Measurements from ENCODE around the gene NCKAP5L.
"Not testable (repeated sequence)": the region's sequence is repeated elsewhere in the genome, so short reads cannot be mapped to it uniquely, and the experiment has no call there.

The NCKAP5L gene

GRCh38 chr12:49865782-49866135 is 37.5 kb upstream of the NCKAP5L start:
- no peak for DNase-seq (ENCODE audit: low spot score)

- DNase-seq (ENCODE audit: low spot score), result no peak
Observed at GRCh38 chr12:49865109-49865781, 37.0 kb upstream of the NCKAP5L start.

DNA sequence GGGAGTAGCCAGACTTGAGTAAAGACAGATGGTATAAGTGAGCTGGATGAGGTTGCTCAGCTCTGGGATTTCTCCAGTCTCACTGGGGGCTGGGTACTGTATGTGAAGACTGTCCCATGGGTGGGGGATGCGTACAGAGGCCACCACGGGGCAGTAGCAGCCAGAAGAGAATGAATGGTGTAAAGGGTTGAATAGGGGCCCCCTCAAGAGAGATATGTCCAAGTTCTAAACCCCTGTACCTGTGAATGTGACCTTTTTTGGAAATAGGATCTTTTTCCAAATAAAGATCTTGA is 36.5 kb upstream of the NCKAP5L start:
- DNase-seq (ENCODE audit: low spot score), result no peak

DNA sequence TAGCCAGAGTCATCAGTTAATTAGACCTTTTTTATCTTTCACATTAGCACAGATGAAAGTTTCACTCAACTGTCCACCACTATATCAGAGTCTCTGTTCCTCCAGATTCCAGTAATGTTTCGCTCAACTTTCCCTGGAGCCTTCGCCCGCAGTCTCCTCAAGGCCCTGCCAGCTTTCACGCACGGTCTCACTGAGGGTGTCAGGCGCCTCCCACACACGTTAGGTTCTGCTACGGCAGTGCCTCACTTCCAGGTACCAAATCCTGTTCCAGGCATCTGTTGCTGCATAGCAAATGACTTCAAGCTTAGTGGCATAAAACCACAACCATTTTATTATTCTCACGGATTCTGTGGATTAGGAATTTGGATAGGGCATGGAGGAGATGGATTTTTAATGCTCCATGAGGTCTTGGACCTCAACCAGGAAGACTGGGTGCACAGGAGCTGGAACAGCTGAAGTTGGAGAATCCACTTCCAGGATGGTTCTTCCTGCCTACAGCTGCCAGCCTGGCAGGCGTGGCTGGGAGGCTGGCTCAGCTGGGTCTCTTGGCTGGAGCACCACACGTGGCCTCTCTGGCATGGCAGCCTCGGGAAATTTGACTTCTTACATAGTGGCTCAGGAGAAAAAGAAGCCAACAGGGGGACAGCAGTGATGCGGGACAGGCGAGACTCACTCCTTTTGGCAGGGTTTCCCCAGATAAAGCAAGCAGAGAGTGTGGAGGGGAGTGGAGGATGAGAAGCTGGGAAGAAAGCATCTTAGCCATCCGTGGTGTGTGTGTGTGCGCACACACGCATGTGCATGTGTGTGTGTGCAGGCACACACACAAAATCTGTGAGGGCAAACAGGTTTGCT is 36.0 kb upstream of the NCKAP5L start:
- no peak for DNase-seq (ENCODE audit: low spot score)

- DNase-seq (ENCODE audit: low spot score), result not testable (repeated sequence)
Observed at GRCh38 chr12:49860921-49861320, 32.7 kb upstream of the NCKAP5L start.

DNA sequence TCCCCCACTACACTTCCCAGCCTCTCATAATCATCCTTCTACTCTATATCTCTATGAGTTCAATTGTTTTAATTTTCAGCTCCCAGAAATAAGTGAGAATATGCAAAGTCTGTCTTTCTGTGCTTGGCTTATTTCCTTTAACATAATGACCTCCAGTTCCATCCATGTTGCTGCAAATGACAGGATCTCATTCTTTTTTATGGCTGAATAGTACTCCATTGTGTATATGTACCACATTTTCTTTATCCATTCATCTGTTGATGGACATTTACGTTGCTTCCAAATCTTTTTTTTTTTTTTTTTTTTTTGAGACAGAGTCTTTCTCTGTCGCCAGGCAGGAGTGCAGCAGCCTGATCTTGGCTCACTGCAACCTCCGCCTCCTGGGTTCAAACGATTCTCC is 27.7 kb upstream of the NCKAP5L start:
- DNase-seq (ENCODE audit: low spot score), result not testable (repeated sequence)

DNA sequence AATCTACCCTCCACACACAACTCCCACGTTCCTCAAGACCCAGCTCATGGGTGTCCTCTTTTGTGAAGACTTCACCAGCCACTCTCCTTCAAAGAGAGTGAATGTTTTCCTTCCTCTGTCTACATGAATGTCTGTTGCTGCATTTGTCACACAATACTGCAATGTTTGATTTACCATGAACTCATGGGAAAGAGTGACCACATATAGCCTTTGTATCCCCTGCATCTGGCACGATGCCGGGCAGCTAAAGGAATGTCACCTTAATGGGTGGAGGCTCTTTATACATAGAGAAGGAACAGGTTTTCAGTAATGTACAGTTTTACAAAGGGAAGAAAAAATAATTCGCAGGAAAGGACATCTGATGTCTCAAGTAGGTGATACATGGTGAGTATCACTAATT is 26.8 kb upstream of the NCKAP5L start:
- DNase-seq (ENCODE audit: low spot score), result no peak

DNA sequence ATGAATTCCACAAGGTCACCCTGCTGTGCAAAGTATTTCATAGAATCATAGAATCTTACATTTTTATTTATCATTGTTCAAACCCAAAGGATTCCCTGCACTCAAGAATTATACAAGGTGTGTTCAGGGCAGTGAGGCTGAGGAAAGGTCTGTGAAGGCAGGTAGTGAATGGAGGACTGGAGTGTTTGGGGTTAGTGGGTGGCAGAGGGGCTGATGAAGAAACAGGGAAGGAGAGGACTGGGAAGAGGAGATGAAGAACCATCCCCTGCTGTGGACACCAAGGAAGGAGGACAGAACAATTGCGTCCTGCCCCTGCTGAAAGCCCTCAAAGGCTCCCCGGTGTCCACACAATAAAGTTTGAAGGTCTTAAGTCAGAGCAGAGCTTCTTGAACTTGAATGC is 25.5 kb upstream of the NCKAP5L start:
- DNase-seq (ENCODE audit: low spot score), result no peak

DNA sequence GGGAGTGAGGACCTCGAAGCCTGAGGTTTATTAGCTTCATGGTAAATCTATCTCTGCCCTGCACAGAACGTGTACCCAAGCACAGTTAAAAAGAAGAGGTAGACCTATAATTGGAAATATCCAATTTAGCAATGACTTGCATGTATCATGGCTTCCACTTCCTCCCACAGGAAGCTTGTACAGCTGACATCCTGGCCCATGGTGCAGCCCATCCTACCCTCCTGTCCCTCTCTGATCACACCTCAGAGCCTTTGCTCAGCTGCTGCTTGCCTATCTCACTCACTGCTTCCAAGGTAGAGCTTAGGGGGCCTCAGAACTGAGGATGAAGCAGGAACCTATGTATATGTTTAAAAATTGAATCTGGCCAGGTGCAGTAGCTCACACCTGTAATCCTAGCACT is 18.9 kb upstream of the NCKAP5L start:
- DNase-seq (ENCODE audit: low spot score), result no peak

GRCh38 chr12:49846032-49846431 is 17.8 kb upstream of the NCKAP5L start:
- DNase-seq (ENCODE audit: low spot score), result no peak

GRCh38 chr12:49843876-49844437 is 15.7 kb upstream of the NCKAP5L start:
- no peak for DNase-seq (ENCODE audit: low spot score)

DNA sequence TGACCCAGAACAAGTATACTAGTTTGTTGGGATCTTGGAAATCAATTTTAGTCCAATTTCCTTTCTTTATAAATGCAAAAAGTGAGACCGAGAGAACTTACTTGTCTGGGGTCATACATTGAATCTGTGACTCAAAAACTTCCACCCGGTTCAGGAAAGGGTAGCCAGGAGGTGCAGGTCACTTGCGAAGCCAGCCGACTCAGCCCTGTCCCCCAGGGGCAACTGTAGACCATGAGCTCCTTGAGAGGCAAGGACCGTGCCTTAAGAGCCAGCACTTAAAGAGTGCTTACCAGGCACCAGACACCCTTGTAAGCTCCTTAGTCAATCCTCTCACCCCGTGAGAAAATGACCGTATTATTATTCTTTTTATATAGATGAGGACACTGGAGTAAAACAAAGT is 15.2 kb upstream of the NCKAP5L start:
- DNase-seq (ENCODE audit: low spot score), result no peak

GRCh38 chr12:49842519-49843352 is 14.5 kb upstream of the NCKAP5L start, which contains the start of gene BCDIN3D:
TSS of gene BCDIN3D (minus strand) at chr12:49843106. CDS start at chr12:49843087, 19 bp downstream.
- DNase-seq (ENCODE audit: low spot score), result peak; percentile 89

DNA sequence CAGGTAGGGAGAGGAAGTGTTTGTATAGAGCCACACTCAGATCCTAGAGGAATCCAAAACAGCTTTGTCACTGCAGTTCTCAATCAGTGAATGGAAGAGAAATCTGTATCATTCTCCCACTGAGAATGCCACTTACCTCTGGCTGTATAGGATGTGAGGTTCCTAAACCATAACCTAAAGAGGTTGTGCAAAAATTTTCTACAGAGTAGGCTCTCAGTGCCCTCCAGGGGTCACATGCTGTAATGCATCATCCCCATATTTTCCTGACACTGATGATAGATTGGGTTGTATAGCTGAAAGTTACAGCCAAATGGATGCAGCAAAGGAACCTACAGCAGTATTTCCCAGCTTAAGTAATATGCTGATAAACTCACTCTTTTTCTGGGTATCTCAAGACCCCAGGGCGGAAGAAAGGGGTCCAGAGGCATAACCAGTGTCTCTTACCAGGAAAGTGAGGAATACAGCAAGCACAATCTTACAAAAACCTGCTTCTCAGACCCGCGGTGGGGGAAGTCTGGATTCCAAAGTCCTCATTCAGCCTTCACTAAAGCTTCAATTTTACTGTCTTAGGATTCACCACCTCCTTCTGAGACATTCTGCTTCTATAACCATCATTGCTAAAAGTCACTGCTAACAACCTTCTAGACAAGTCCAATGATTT is 10.9 kb upstream of the NCKAP5L start:
- DNase-seq (ENCODE audit: low spot score), result no peak

DNA sequence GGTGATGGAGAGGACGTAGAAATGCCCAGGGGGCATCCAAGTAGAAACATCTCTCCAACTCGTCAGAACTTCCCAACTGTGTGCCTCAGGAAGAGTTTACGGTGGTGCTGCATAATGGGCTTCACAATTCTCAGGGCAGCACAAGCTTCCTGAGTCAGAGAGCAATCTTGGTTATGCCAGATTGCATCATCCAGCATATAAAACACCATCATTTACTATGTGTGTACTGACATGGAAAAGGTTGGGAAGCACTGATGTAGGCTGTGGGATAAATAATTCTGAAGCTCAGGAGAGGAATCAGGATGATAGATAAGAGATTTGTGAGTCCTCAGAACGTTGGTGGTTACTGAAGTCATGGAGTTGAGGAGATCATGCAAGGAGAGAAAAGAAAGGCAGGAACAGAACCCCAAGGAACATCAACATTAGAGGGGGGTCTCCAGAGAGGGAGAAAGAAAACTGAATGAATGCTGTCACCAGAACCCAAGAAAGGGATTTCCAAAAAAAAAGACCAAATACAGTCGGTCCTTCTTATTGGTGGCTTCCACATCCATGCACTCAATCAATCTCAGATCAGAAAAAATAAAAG is 4.7 kb upstream of the NCKAP5L start:
- DNase-seq (ENCODE audit: low spot score), result no peak

GRCh38 chr12:49831717-49832116 is 3.5 kb upstream of the NCKAP5L start:
- no peak for DNase-seq (ENCODE audit: low spot score)

- DNase-seq (ENCODE audit: low spot score), result peak; percentile 91
Observed at GRCh38 chr12:49827401-49828099, 663 bp downstream of the NCKAP5L start.

GRCh38 chr12:49827051-49827400 is 1.2 kb downstream of the NCKAP5L start:
- no peak for DNase-seq (ENCODE audit: low spot score)

DNA sequence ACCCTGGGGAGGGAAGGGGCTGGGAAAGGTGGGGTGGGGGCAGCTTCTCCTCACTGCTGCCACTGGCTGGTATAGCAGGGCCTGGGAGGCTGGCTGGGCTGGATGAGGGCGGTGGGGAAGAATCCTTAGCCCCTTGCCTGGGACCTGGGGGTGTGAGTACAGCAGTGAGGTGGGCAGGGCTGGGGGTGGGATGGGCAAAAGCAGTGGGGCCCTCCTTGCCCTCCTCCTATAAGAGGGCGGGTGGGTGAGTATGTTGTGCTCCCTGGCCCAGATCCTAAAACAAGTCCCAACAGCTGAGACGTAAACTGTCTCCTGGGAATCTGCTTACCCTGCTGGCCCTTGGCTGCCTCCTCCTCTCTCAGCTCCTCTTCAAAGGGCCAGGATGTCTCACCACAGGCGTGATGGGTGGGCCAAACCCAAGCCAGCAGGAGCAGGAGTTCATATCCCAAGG is 2.2 kb downstream of the NCKAP5L start:
- DNase-seq (ENCODE audit: low spot score), result no peak

DNA sequence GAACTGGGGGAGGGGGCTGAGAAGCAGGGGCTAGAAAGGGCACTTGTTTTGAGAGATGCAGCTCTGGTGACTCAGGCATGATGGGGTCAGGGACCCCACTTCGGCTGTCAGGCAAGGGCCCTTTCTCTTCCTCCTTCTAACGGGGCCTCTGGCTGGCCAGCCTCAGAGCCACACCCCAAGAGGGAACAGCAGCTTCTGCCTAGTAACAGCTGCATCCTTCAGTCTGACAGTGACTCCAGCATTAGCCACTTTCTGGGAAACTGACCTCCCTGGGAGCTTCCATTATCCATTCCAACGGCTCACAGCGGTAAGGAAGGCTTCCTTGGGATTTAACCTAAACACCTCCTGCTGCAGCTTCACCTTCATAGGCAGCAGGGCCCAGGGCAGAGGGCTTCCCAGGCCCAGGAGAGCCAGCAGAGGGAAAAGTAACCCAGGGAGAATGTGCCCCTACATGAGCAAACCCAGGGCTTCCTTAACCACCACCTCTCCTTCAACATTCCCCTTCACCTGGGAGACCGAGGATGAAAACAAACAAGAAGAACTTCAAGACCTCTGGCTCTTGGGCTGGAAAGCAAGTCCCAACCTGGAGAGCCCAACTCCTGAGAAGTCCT is 2.7 kb downstream of the NCKAP5L start:
- no peak for DNase-seq (ENCODE audit: low spot score)

GRCh38 chr12:49824895-49825294 is 3.3 kb downstream of the NCKAP5L start:
- no peak for DNase-seq (ENCODE audit: low spot score)

All from iPS-NIHi11 (cell line).